ENCODE results near the gene PPP1R3D. TPM values are rescaled to one million over a fixed set of nuclear protein-coding genes. Genes with fewer than 3 reads are reported as not detected.

Gene PPP1R3D
- total RNA-seq, 2 experiments from 2014 or later: 9.5 to 10.8 TPM

Other genes with a start within 250 kb of the PPP1R3D start
- 10 to 100 TPM; 13.4 to 15.0 TPM for gene SYCP2, start 6.7 kb downstream of the PPP1R3D start, total RNA-seq
- 10 to 100 TPM; 32.7 to 36.0 TPM for gene FAM217B, start 84 bp upstream of the PPP1R3D start, total RNA-seq
- gene CDH26, start 18.1 kb upstream of the PPP1R3D start, total RNA-seq: 1 to 10 TPM; 1.9 to 2.5 TPM

Measured in activated naive CD8-positive, alpha-beta T cell treated with anti-CD3 and anti-CD28 coated beads, Interleukin-2, amount 10 ng/mL, durations not matched to agents 7 days and 5 days (primary cell).